Gastrocnemius medialis (tissue), 4 donors: ENCODE data around the gene ESYT1.

Experiments
- CTCF ChIP-seq, 5 experiments: fragments of 450-650 bp in 3 of 5; fragments of 200-600 bp in 2 of 5; sonication (generic) in 2 of 5; IDR thresholded peaks in 4 of 5; conservative IDR thresholded peaks in 1 of 5; 1 replicate in 4 of 5; 2 replicates in 1 of 5; pipeline ENCODE4 v1.5.1; 2016 to 2019; ENCODE audit warnings: antibody characterized with exemption in 5 of 5, mild to moderate bottlenecking in 3 of 5, moderate library complexity in 3 of 5
- POLR2A ChIP-seq, 2 donors: fragments of 450-650 bp; IDR thresholded peaks; one replicate each; pipeline ENCODE4 v1.6.1; 2017; ENCODE audit warnings: antibody characterized with exemption in 2 of 2, mild to moderate bottlenecking in 2 of 2, moderate library complexity in 2 of 2

DNA sequence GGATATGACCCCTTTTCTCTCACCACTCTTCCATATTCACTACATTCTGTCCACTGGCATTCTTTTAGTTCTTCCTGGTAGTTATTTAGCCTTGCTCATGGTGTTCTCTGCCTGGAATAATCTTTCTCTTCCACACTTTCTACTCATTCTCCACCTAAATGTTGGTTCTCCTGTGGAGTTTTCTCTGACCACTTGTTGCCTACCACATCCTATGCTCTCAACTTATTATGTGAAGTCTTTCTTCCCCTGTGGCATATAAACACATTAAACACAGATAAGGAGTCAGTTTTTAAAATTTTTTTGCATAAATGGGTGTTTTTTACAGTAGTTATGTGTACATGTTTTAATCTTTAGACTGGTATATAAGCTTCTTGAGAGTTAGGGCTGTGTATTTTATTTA lies 64.5 kb downstream of the ESYT1 start:
- TF ChIP-seq CTCF (IDR thresholded peaks at IDR 0.05 in 4 of 5, conservative IDR thresholded peaks at IDR 0.05 in 1 of 5), result no peak
- TF ChIP-seq POLR2A (IDR thresholded peaks at IDR 0.05), result no peak
